Gastrocnemius medialis (tissue), 4 donors: Measurements from ENCODE around the gene ADPRHL1.

Experiments used
- POLR2A ChIP-seq, 2 donors: fragments of 450-650 bp; IDR thresholded peaks; one replicate each; pipeline ENCODE4 v1.6.1; 2017; ENCODE audit warnings: antibody characterized with exemption in 2 of 2, mild to moderate bottlenecking in 2 of 2, moderate library complexity in 2 of 2
- TF ChIP-seq, protein P1 (sequence below), 5 experiments: fragments of 450-650 bp in 3 of 5; fragments of 200-600 bp in 2 of 5; sonication (generic) in 2 of 5; IDR thresholded peaks in 4 of 5; conservative IDR thresholded peaks in 1 of 5; 1 replicate in 4 of 5; 2 replicates in 1 of 5; pipeline ENCODE4 v1.5.1; 2016 to 2019; ENCODE audit warnings: antibody characterized with exemption in 5 of 5, mild to moderate bottlenecking in 3 of 5, moderate library complexity in 3 of 5

DNA sequence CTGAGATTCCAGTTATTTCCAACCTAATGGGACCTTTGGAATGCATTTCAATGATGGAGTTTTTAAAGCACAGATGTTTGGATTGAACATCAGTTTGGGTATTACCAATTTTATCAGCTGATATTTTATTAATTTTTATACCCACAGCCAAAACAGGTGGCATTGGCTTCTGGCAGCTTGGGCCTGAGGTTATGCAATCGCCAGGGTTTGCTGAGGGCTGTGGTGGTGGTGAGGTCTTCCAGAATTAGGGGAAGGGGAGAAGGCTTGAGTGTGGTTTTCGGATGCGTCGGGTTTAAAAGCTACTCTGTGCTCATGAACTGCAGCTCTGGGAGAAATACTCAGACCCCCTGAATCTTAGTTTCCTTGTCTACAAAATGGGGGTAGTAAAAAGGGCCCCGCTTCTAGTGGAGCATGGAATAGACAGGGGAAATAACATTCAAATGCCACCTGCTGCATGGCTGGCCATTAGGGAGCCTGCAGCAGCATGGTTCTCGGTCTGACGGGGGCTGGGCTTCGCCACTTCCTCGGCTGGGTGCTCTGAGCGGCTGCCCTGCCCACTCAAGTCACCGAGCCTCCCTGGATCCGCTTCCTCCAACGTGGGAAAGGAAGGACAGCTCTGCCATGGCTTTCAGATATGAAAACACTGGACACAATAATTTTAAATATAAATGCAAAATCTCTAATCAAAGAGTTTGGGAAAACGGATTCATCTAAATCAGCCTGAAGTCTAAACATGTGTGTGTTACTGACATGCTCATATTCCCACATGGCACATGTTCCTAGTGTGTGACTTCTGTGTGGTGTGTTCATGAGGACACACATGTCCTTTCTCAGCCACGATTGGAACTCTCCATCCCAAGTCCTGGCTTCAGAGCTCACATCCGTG, 35.2 kb downstream of the ADPRHL1 start:
- TF ChIP-seq, protein P1, sequence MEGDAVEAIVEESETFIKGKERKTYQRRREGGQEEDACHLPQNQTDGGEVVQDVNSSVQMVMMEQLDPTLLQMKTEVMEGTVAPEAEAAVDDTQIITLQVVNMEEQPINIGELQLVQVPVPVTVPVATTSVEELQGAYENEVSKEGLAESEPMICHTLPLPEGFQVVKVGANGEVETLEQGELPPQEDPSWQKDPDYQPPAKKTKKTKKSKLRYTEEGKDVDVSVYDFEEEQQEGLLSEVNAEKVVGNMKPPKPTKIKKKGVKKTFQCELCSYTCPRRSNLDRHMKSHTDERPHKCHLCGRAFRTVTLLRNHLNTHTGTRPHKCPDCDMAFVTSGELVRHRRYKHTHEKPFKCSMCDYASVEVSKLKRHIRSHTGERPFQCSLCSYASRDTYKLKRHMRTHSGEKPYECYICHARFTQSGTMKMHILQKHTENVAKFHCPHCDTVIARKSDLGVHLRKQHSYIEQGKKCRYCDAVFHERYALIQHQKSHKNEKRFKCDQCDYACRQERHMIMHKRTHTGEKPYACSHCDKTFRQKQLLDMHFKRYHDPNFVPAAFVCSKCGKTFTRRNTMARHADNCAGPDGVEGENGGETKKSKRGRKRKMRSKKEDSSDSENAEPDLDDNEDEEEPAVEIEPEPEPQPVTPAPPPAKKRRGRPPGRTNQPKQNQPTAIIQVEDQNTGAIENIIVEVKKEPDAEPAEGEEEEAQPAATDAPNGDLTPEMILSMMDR (IDR thresholded peaks at IDR 0.05 in 4 of 5, conservative IDR thresholded peaks at IDR 0.05 in 1 of 5): no peak
- TF ChIP-seq POLR2A (IDR thresholded peaks at IDR 0.05): no peak
